GM21576 (cell line): ENCODE data around the gene BRAP.
"Not testable (repeated sequence)": the region's sequence is repeated elsewhere in the genome, so short reads cannot be mapped to it uniquely, and the experiment has no call there.

Experiments used
- ATAC-seq: cut with Tn5 transposase; IDR thresholded peaks from one replicate; pipeline ENCODE4 v1.9.1; 2021; ENCODE audit warnings: mild to moderate bottlenecking, moderate library complexity; ENCODE audit not compliant: unreplicated experiment

BRAP gene

DNA sequence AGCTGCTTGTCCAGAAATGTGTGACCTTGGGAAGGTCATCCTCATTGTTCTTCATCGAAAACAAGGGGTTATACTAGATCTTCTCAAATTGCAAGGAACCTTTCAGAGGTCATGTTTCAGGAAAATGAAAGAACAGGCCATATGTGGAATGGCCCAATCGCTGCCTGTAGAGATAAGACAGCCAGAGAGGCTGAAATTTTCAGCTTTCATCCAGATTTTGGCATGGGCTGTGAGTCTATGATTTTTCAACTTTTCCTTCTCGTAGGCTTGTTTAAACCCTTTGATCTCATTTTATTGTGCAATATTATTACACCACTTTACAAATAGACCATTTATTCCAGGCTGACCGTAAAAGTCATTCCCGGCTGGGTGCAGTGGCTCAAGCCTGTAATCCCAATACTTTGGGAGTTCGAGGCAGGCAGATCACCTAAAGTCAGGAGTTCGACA is 69.6 kb downstream of the BRAP start:
- ATAC-seq = no peak

DNA sequence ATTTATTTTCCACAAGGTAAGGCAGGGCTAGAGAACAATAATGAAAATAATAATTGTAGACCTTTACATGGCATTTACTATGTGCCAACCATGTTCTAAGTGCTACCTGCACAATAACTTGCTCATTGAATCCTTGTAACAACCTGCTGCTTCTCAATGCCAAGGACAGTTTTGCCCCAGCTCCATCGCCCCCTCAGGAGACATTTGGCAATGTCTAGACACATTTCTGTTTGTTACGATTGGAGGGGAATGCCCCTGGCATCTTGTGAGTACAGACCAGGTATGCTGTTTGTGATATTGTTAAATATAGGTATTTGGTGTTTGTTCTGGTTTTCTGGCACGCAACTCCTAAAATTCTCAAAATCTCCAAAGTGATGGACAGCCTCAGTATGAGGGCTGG is 78.5 kb downstream of the BRAP start:
- ATAC-seq = no peak

DNA sequence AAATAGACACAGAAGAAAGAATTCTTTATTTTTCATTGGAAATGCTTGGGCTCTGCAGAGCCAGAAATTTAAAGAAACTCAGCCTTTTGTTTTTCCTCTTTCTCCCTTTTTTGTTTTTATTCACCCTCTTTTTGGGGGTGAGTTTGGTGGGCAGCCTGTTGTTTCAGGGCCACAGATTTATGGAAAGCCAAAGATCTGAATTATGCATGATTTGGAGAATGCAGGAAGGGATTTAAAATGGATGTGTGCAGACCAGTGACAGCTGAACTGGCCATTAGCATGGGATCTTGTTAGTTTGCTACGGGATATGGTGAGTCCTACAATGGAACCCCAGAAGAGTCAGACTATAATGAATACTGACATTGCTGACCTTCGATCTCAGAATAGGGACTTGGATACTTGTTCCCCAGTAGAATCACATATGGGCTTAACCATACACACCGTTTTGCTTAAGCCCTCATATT is 79.0 kb downstream of the BRAP start:
- ATAC-seq = no peak

DNA sequence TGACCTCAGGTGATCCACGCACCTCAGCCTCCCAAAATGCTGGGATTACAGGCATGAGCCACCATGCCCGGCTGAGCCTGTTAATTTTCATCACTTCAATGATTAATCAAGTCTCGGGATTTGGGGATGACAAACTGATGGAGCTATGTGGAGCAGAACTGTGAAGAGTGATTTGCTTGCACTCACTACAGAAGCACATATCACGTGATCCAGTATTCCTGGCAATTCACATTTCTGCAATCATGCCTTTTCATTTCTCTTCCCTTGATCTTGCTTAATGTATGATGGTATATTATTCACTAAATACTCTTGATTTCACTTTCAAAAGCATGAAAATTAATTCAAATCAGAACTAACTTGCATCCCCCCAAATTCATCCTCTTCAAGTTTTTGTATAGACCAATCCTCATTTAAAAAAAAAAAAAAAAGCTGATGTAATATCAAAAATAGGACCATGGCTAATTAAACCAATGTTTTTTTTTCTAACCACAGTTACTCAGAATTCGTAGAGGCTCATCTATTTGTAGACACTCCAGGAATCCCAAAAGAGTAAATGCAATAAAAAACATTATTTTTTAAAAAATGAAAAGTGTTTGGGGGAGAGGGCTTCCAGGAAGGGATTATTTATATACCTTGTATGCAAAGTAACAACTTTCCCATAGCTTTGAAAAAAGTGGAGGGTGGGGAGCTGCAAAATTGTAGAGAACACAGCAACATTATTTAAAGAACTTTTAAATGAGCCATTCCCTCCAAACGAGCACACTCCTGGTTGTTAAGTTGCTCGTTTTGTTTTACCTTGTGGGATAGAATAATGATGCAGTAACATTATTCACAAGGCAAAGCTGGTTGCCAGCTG is 79.6 kb downstream of the BRAP start:
- no peak for ATAC-seq

DNA sequence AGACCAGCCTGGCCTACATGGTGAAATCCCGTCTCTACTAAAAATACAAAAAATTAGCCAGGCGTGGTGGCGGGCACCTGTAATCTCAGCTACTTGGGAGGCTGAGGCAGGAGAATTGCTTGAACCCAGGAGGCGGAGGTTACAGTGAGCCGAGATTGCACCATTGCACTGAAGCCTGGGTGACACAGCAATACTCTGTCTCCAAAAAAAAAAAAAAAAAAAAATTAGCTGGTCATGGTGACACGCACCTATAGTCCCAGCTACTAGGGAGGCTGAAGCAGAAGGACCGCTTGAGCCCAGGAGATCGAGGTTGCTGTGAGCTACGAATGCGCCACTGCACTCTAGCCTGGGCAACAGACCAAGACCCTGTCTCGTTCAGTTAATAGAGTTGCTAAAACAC is 82.9 kb downstream of the BRAP start:
- not testable (repeated sequence) for ATAC-seq

DNA sequence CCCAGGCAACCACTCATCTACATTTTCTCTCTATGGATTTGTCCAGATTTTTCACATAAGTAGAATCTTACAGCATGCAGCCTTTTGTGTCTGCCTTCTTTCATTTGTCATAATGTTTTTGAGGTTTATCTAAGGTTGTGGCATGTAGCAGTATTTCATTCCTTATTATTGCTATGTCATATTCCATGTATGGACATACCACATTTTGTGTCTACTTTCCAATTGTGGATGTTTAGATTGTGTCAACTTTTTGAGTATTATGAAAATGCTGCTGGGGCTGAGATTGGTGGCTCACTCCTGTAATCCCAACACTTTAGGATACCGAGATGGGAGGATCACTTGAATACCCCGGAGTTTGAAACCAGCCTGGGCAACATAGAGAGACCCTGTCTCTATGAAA is 83.4 kb downstream of the BRAP start:
- ATAC-seq = no peak

DNA sequence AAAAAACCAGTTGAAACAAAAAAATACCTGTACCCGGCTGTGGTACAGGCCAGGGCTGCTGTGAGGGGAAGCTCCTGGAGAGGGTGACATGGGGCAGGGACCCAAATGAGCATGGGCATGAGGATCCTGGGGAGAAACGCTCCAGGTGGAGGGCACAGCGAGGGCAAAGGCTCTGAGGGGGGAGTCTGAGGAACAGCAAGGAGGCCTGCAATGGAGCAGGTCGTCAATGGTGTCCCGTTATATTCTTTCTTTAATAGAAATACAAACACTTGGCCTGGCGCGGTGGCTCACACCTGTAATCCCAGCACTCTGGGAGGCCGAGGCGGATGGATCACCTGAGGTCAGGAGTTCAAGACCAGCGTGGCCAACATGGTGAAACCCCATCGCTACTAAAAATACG is 84.8 kb downstream of the BRAP start:
- not testable (repeated sequence) for ATAC-seq

DNA sequence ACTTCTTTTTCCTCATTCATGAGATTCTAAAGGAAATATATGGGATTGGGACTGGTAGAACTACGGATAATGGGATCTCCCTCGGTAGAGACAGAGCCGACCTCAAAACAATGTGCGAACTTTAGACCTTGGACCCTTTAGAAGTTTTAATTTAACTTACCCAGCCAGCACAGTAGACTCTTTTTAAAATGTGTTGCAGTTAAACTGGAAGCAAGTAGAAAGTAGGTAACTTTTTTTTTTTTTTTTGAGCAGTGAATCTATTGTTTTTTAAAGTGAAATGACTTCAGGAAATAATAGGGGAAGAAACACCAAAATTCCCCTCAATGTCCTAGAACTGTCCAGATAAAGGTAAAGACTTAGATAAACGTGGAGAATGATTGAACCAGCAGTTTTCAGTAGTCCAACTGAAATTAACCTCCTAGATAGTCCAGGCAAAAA is 85.5 kb downstream of the BRAP start:
- ATAC-seq = no peak

DNA sequence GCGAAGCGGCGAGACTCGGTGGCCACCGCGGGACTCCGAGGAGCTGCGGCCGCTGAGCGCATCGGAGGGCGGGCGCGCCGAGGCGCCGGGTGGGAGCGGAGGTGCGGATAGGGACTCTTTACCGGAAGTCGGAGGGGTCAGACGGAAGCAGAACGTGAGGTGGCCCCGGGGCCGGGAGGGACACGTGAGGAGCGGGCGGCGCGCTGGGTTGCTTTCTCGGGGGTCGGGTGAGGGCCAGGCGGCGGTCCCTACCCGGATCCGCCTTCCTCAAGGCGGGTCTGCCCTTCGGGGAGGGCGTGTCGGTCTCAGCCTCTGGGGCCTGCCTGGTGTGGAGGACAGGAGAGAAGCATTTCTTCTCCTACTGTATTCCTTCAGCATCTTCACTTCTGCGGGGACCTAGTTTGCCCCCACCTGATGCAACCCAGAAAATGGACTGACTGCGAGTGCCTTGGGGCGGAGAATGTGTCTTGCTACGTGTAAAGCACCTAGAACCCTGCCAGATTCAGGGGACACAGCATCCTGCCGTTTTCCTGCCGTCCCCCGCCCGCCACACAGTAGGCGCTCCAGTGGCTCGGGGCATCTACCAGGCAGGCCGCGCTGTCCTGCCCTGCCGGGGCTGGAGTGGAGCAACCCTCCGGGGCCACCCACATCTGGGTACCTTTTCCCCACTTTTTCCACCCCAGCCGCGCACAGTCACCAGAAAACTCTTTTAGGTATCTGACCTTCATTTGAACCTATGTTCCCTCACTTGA is 86.1 kb downstream of the BRAP start:
- peak; percentile 66 for ATAC-seq

DNA sequence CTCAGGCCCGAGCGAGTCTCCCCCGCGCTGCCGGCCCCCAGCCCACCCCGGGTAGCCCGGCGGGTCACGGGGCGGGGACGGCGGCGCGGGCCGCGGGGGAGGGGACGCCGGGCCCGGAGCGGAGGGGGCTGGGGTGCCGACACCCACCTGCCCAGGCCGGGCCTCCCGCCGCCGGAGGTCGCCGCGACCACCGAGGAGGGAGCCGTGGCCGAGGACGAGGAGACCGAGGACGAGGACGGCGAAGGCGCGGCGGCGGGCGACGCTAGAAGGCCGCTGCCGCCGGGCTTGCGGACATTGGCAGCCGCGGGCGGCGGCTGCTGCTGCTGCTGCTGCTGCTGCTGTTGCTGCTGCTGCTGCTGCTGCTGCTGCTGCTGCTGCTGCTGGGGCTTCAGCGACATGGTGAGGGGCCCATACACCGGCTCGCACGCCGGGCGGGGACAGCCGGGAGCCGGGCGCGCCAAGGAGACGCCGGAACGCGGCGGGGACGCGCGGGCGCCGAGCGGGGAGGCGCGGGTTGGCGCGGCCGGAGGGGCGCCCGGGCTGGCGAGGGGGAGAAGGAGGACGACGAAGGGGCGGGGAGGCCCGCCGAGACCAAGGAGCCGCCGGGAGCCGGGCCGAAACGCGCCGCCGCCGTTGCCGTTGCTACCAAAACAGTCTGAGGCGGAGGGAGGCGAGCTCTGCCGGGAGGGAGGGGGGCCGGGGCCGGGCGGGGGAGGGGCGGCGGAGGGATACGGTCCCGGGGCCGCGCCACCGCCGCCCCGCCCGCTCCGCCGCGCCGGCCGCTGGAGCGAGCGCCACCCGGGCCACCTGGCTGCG is 86.9 kb downstream of the BRAP start, which contains the start of gene ATXN2:
ATXN2 (minus strand) TSS at position 679 of the 816 bp plus-strand sequence; CDS start at position 398, 281 bp downstream.
- peak; percentile 34 for ATAC-seq

DNA sequence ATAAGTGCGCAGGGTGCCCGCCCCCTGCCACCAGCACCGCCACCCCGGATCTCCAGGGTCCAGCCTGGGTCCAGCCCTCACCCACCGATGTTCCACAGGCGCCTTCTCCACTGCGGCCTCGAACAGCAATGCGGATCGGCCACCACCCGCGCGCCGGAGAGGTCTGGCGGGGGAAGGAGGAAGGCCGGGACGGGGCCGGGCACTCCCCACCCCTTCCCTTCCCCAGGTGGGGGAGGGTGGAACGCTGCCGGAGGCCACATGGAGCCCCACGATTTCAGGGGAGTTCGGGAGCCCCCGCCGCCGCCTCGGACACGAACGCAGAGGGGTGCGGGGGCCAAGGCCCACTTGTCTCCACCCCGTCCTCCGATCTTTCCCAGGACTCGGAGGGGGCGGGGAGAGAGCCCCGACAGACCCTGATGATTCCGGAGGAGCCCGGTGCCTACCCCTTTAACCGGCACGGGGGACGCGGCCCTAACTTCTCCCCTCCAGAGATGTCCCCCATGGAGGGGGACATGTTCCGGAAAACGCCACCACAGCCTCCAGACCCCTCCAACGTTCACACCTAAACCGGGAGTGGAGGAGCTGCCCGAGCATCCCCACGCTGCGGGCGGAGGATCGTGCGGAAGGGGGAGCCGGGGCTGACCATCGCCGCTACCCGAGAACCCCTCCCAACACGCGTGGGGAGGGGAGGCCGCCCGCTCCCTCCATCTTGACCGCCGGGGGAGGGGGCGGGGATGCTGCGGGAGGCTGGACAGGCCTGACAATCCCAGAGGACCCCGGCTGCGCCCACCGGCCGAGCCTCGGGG is 87.7 kb downstream of the BRAP start:
- no peak for ATAC-seq

DNA sequence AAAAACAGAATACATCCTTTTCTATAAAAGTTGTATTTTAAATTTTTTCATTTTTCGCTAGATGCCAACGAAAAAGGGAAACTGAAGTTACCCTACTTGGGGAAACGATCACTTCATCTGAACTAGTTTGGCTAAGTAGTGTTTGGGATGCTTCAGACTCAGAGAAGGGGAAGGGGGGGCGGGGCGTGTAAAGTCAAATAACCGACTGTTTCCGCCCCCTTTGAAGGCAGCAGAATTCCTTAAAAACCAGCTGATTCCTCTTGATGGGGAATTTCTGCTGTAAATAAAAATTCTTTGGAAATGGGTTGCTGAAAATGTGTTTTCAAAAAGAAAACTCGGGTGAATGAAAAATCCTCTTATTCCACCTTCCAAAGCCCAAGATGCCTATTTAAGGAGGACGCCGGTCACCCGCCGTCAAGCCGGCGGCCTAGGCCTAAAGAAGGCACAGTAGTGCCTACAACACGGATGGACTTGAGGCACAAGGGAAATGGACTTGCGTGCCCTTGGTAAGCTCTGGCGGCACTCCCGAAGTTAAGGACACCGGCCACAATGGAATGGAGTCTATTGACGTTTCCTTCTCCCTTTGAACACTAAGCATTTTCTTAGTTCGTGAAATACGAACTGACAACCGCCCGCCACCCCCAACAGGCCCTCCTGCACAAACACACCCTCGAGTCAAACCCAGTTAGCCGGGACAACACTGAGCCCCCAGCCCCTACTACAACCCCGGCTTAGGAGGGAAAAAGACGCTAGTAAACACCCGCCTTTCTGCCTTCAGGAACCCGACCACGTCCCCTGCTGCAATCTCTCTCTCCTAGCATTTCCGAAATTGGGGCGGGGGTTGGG is 88.5 kb downstream of the BRAP start:
- no peak for ATAC-seq

DNA sequence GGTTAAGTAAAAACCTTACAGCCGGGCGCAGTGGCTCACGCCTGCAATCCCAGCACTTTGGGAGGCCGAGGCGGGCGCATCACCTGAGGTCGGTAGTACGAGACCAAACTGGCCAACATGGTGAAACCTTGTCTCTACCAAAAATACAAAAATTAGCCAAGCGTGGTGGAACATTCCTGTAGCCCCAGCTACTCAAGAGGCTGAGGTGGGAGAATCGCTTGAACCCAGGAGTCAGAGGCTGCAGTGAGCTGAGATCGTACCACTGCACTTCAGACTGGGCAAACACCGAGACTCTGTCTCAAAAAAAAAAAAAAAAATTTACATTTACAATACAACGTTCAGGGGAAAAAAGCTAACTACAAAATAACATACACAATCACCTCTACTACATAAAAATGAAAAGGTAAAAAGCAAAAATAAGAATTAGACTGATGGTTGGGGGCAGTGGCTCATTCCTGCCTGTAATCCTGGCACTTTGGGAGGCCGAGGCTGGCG is 90.4 kb downstream of the BRAP start:
- not testable (repeated sequence) for ATAC-seq
